ENCODE data around the gene COPS7A. TPM values are rescaled to one million over a fixed set of nuclear protein-coding genes. Genes with fewer than 3 reads are reported as not detected.

COPS7A gene
- total RNA-seq, 1 experiment from 2014 or later, result 34.2 TPM

DNA sequence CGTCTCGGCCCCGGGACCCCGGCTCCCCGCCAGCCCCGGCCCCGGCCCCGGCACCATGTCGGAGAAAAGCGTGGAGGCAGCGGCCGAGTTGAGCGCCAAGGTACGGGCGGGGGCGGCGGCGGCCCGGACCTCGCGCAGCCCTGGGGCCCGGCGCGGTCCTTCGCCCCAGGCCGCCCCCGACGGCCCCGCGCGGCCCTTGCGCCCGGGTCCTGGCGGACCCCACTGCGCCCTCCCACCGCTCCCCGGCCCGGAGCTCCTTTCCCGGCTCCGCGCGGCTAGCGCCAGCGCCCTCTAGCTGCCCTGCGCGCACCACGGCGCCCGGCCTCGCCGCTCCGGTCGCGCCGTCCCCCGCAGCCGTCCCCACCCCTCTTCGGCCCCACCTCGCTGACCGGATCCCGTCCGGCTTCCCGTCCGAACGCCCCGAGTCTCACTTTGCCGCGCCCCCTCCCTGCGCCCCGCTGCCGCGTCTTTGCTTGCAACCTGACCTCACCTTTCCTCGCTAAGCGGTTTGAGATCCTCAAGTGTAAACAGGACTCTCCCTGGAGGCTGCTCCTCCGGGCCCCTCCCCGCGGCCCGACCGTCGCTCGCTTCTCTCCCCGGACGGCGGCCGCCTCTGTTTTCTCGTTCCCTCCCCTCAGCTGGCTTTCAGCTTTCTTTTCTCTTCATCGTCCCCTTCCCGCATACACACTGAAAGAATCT, 43.0 kb downstream of the COPS7A start:
- Histone ChIP-seq H2BK5ac (ENCODE audit: insufficient read length, low read length) (no peak overlapping the region), H4K20me1 (ENCODE audit: control insufficient read depth, insufficient read depth, insufficient read length) (no peaks in the 10 kb centered on the region), H3K23me2 (ENCODE audit: insufficient read length, low read depth, low read length, poor library complexity, severe bottlenecking) (peaks cover 27% of the 10 kb centered on the region), H3K18ac (ENCODE audit: insufficient read length, low read depth, low read length) (peak overlapping the region; percentile 3), H2BK20ac (ENCODE audit: low read depth, low read length, poor library complexity, severe bottlenecking) (no peak overlapping the region), H3K4ac (ENCODE audit: low read depth, low read length) (no peak overlapping the region), H2BK15ac (ENCODE audit: low read depth, low read length) (no peak overlapping the region), H3K14ac (ENCODE audit: insufficient read depth, low read length) (peak overlapping the region; percentile 74), H4K5ac (ENCODE audit: insufficient read length, low read depth, low read length) (no peak overlapping the region), H3K27me3 (ENCODE audit: insufficient read depth, low read length) (no peaks in the 10 kb centered on the region), H3K9ac (ENCODE audit: extremely low read depth, insufficient read length, low read length) (peak overlapping the region; percentile 68), H3K27ac (ENCODE audit: insufficient read length, low read depth, low read length) (no peak overlapping the region), H2AK5ac (ENCODE audit: insufficient read length, low read length) (no peak overlapping the region), H3K4me2 (ENCODE audit: insufficient read depth, insufficient read length, low read length) (peak overlapping the region; percentile 87), H3K4me1 (ENCODE audit: insufficient read depth, low read length) (peaks cover 15% of the 10 kb centered on the region), H2BK12ac (ENCODE audit: insufficient read length, low read depth, low read length) (no peak overlapping the region), H3K56ac (ENCODE audit: insufficient read length, low read depth, low read length) (no peak overlapping the region), H3K9me3 (ENCODE audit: control insufficient read depth, low read depth, low read length) (no peaks in the 10 kb centered on the region), H4K91ac (ENCODE audit: insufficient read length, low read depth, low read length) (no peak overlapping the region), H2BK120ac (ENCODE audit: low read depth, low read length, poor library complexity, severe bottlenecking) (no peak overlapping the region), H2AFZ (ENCODE audit: low read length) (no peak overlapping the region), H3K79me1 (ENCODE audit: insufficient read depth, low read depth, low read length, poor library complexity, severe bottlenecking) (no peaks in the 10 kb centered on the region), H3K79me2 (ENCODE audit: insufficient read depth, low read length) (peaks cover 11% of the 10 kb centered on the region; the same call in 1 of the 2 replicates), H3T11ph (ENCODE audit: low read length) (no peak overlapping the region), H3K23ac (ENCODE audit: insufficient read length, low read depth, low read length) (no peak overlapping the region), H4K8ac (replicated peaks; ENCODE audit: insufficient read length, low read depth, low read length) (no peak overlapping the region)
- H3K36me3 Mint-ChIP-seq (ENCODE audit: insufficient read depth in 1 of 3, low read depth in 3 of 3), result peaks cover 23 to 31% (median 26%) of the 10 kb centered on the region in 3 experiments; a peak in 6 of 7 replicates
- TF ChIP-seq, protein P1, sequence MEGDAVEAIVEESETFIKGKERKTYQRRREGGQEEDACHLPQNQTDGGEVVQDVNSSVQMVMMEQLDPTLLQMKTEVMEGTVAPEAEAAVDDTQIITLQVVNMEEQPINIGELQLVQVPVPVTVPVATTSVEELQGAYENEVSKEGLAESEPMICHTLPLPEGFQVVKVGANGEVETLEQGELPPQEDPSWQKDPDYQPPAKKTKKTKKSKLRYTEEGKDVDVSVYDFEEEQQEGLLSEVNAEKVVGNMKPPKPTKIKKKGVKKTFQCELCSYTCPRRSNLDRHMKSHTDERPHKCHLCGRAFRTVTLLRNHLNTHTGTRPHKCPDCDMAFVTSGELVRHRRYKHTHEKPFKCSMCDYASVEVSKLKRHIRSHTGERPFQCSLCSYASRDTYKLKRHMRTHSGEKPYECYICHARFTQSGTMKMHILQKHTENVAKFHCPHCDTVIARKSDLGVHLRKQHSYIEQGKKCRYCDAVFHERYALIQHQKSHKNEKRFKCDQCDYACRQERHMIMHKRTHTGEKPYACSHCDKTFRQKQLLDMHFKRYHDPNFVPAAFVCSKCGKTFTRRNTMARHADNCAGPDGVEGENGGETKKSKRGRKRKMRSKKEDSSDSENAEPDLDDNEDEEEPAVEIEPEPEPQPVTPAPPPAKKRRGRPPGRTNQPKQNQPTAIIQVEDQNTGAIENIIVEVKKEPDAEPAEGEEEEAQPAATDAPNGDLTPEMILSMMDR (conservative IDR thresholded peaks at IDR 0.05), result peak; percentile 72
- H3K4me1 Mint-ChIP-seq, result peaks cover 52 to 75% of the 10 kb centered on the region in 2 experiments
- peak overlapping the region; percentile 69 to 92 (median 89); a peak in 6 of 7 replicates for H3K27ac Mint-ChIP-seq
- peak; percentile 74 for DNase-seq
- H3K27me3 Mint-ChIP-seq (ENCODE audit: low read depth), result peaks cover 5% of the 10 kb centered on the region
- no peaks in the 10 kb centered on the region for H3K9me3 Mint-ChIP-seq
- H3K4me3 Mint-ChIP-seq, result peak overlapping the region; percentile 82 to 92
- WGBS (ENCODE audit: extremely low coverage, insufficient read length, low lambda C conversion rate), result no CpG with 5 or more reads among the region's 88 CpGs
